Lung (tissue), 12 donors: ENCODE measurements around the gene COA1. TPM values are rescaled to one million over a fixed set of nuclear protein-coding genes. Genes with fewer than 3 reads are reported as not detected.

Experiments
- ATAC-seq: fragments of 200-7000 bp; cut with Tn5 transposase; one replicate; pipeline ENCODE4 v1.9.1; 2020; ENCODE audit warnings: moderate number of reproducible peaks; ENCODE audit not compliant: insufficient read depth, low FRiP score
- DNase-seq, 3 donors: peaks; one replicate each; pipeline ENCODE4 v3.0.0-alpha.2; 2013 to 2017
- H3K27ac ChIP-seq, 2 donors: one replicate each; pipeline ENCODE4 v1.5.1; 2013; ENCODE audit warnings: mild to moderate bottlenecking in 2 of 2, moderate library complexity in 2 of 2, control low read depth in 1 of 2, inconsistent platforms in 1 of 2, low read depth in 1 of 2, low read length in 1 of 2
- H3K27me3 ChIP-seq, 3 donors: one replicate each; pipeline ENCODE4 v1.5.1; 2013; ENCODE audit warnings: low read length in 2 of 3; ENCODE audit not compliant: control insufficient read depth in 3 of 3, insufficient read depth in 3 of 3
- H3K36me3 ChIP-seq, 4 donors: one replicate each; pipeline ENCODE4 v1.5.1; 2013; ENCODE audit warnings: low read length in 4 of 4, mild to moderate bottlenecking in 1 of 4, moderate library complexity in 1 of 4; ENCODE audit not compliant: control insufficient read depth in 4 of 4, insufficient read depth in 4 of 4
- H3K4me1 ChIP-seq, 5 donors: one replicate each; pipeline ENCODE4 v1.5.1; 2013; ENCODE audit warnings: low read length in 5 of 5, mild to moderate bottlenecking in 2 of 5, moderate library complexity in 1 of 5; ENCODE audit not compliant: control insufficient read depth in 5 of 5, insufficient read depth in 5 of 5
- H3K4me3 ChIP-seq: one replicate; pipeline ENCODE4 v1.5.1; 2013; ENCODE audit warnings: mild to moderate bottlenecking, control low read depth, moderate library complexity
- H3K9ac ChIP-seq, 2 donors: one replicate each; pipeline ENCODE4 v1.5.1; 2013; ENCODE audit warnings: low read length in 2 of 2, control low read depth in 1 of 2; ENCODE audit not compliant: insufficient read depth in 1 of 2
- H3K9me3 ChIP-seq, 4 donors: one replicate each; pipeline ENCODE4 v1.5.1; 2013; ENCODE audit warnings: low read length in 3 of 4, mild to moderate bottlenecking in 1 of 4, moderate library complexity in 1 of 4; ENCODE audit not compliant: control insufficient read depth in 4 of 4, insufficient read depth in 3 of 4
- WGBS, 2 donors: extraction: QIAGEN DNeasy Blood & Tissue Kit; methylation state at CpG; one replicate each; pipeline ENCODE4 v1.1.7; 2013; 5-methylcytosine and 5-hydroxymethylcytosine counted together
- polyA plus RNA-seq, 2 donors: library from polyadenylated mRNA; stranded (reverse); fragments of 200-250 nt; gene quantifications; one replicate each; pipeline ENCODE4 v1.2.1, GENCODE V29; 2013
- total RNA-seq, 2 donors: library from RNA; depleted of rRNA in 1 of 2; stranded (reverse); fragments of >200 nt in 1 of 2; gene quantifications; one replicate each; pipeline ENCODE4 v1.2.1, GENCODE V29; 2014 to 2021
- TF ChIP-seq, protein P1 (sequence below): IDR thresholded peaks from 2 replicates; pipeline ENCODE4 v1.5.1; 2012; ENCODE audit warnings: mild to moderate bottlenecking; ENCODE audit errors: control extremely low read depth, extremely low read depth
- donor health status: control.
- donor health status: control.
- donor health status: Bipolar disorder and iron deficiency.
- donor health status: healthy.
- donor health status: DM: yes; HTN: yes; CAD: no.

COA1 gene
- total and polyA plus RNA-seq, 4 donors: 35.0 to 92.1 (median 42.6) TPM

DNA sequence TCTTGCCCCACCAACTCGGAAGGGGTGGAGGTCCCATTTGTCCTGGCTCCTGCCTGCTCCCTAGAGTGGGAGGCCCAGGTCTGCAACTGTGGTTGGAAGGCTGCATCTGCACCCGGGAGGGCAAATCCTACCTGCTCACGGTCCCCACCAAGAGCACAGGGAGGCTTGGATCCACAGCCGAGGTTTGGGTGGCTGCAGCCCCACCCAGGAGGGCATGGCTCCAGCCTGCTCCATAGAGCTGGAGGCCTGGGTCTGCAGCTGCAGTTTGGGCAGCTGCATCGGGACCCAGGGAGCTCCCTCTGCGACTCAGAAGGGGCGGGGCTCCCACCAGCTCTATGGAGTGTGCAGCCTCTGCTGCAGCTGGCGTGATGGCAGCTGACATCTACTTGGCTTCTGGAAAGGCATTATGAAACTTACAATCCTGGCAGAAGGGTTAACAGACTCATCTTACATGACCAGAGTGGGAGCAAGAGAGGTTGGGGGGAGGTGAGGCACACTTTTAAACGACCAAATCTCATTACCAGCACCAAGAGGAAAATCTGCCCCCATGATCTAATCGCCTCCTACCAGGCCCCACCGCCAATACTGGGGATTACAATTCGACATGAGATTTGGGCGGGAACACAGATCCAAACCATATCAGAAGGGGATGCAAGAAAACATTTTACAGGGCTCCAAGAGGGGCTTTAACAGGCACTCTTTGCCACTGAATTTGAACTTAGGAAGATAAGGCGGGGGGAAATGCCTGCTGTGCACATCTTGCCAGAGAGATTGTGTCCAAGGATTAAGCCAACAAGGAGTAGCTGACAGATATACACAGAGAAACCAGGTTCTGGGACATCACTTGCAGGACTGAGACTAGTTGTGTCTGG is 20.9 kb upstream of the COA1 start:
- WGBS, 2 donors: 59 to 63% methylated on average over 14 of the region's 14 CpGs
- peak; percentile 44 for ATAC-seq
- Histone ChIP-seq H3K9me3 (no peaks in the 10 kb centered on the region), H3K4me1 (peaks cover 0 to 25% (median 0%) of the 10 kb centered on the region in 5 donors), H3K4me3 (no peak overlapping the region), H3K36me3 (no peaks in the 10 kb centered on the region), H3K9ac (no peak overlapping the region), H3K27ac (no peak overlapping the region), H3K27me3 (no peaks in the 10 kb centered on the region)
- TF ChIP-seq, protein P1, sequence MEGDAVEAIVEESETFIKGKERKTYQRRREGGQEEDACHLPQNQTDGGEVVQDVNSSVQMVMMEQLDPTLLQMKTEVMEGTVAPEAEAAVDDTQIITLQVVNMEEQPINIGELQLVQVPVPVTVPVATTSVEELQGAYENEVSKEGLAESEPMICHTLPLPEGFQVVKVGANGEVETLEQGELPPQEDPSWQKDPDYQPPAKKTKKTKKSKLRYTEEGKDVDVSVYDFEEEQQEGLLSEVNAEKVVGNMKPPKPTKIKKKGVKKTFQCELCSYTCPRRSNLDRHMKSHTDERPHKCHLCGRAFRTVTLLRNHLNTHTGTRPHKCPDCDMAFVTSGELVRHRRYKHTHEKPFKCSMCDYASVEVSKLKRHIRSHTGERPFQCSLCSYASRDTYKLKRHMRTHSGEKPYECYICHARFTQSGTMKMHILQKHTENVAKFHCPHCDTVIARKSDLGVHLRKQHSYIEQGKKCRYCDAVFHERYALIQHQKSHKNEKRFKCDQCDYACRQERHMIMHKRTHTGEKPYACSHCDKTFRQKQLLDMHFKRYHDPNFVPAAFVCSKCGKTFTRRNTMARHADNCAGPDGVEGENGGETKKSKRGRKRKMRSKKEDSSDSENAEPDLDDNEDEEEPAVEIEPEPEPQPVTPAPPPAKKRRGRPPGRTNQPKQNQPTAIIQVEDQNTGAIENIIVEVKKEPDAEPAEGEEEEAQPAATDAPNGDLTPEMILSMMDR: no peak
- DNase-seq: peak; percentile 93 to 98 (median 97)

DNA sequence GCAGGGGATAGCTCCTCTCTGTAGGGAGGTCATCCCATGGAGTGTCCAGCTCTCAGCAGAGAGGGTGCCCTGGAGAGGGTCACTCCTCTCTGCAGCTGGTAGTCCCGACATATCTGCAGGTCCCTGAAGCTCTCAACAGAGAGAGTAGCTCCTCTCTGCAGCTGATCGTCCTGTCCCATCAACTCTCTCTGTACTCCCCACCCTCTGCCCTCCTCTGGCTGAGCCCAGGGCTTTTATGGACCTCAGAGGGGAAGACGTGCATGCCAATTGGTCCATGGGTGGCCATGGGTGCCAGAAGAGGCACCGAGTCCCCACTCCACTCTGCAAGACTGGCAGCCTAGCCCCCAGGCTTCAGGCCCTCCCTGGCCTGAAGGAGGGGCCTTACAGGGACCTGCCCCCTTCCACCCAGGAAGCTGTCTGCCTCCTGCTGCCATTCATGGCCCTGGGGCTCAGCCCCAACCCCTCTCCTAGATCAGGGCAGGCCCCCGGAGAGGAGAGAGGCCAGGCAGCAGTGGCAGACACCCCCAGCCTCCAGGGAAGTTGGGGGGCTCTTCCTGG is 20.1 kb upstream of the COA1 start:
- WGBS, 2 donors: 71 to 75% methylated on average over 5 of the region's 5 CpGs
- no peak for ATAC-seq
- H3K27me3 ChIP-seq: no peaks in the 10 kb centered on the region
- TF ChIP-seq, protein P1: no peak
- DNase-seq: no peak
- no peaks in the 10 kb centered on the region for H3K9me3 ChIP-seq
- H3K4me1 ChIP-seq: peaks cover 0 to 25% (median 0%) of the 10 kb centered on the region in 5 donors
- H3K9ac ChIP-seq: no peak overlapping the region
- no peaks in the 10 kb centered on the region for H3K36me3 ChIP-seq
- no peak overlapping the region for H3K4me3 ChIP-seq
- no peak overlapping the region for H3K27ac ChIP-seq

DNA sequence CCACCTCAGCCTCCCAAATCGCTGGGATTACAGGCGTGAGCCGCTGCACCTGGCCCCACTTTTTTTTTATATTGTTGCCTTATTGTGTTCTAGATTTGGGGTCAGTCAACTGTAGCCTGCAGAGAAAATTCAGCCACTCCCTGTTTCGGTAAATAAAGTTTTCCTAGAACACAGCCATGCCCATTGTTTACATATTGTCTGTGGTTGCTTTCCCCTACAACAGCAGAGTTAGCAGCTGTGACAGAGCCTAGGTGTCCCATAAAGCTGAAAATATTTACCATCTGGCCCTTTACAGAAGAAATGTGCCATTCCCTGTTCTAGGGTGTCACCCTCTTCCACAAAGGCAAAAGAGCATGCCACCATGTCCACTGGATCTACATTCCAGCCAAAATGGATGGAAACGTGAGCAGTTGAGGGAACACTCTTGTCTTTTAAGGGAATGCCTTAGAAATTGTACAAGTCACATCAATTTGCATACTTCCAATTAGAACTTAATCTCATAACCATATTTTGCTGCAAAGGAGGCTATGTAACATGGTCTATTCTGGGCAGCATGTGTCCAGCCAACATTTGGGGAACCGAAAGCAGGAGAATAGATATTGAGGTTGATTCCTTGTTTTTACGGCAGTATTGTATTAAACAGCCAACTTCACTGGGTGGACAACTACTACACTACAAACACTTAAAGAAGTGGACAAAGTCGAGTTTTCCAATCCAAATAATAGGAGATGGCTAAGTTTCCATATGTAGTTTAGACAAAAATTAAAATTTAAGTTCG is 18.2 kb upstream of the COA1 start:
- DNase-seq (no peak), ATAC-seq (no peak)
- no peaks in the 10 kb centered on the region for H3K27me3 ChIP-seq
- H3K9me3 ChIP-seq: no peaks in the 10 kb centered on the region
- no peak overlapping the region for H3K4me3 ChIP-seq
- H3K4me1 ChIP-seq: peaks cover 0 to 25% (median 0%) of the 10 kb centered on the region in 5 donors
- TF ChIP-seq, protein P1: no peak
- H3K36me3 ChIP-seq: no peaks in the 10 kb centered on the region
- whole genome bisulfite sequencing, 2 donors: 86 to 90% methylated on average over 9 of the region's 9 CpGs
- H3K27ac ChIP-seq: no peak overlapping the region
- H3K9ac ChIP-seq: no peak overlapping the region
